GM21737 (cell line): ENCODE measurements around the gene COG4.
A peak's percentile ranks its signal among the peaks of the same experiment; 100 is the strongest.

Source experiments
- ATAC-seq: cut with Tn5 transposase; IDR thresholded peaks from one replicate; pipeline ENCODE4 v1.9.1; 2021; ENCODE audit warnings: mild to moderate bottlenecking, moderate library complexity; ENCODE audit not compliant: unreplicated experiment

The COG4 gene

DNA sequence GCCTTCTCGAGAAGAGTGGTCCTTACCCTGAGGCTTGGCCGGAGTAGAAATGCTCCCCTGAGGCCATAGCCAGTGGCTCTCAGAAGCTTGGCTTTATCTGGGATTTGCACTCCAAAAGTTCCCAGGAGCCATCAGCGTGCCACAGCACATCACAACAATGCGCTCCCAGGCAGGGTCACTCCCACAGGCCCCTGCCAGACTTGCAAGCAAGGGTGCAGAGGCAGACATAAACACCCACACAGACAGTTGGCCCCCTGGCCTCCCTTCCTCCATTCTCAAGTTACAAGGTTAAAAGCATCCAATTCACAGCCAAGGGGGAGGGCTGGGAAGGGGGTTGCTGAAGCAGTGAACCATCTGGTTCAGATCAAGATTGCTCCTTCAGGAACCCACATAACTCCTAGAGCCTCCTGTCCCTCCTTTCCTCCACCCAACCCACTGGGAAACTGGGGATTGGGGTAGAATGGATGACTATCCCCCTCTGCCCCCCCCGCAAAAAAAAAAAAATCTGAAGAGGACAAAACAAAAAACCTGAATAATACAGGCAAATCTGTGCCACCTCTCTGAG, 86.3 kb downstream of the COG4 start:
- no peak for ATAC-seq

DNA sequence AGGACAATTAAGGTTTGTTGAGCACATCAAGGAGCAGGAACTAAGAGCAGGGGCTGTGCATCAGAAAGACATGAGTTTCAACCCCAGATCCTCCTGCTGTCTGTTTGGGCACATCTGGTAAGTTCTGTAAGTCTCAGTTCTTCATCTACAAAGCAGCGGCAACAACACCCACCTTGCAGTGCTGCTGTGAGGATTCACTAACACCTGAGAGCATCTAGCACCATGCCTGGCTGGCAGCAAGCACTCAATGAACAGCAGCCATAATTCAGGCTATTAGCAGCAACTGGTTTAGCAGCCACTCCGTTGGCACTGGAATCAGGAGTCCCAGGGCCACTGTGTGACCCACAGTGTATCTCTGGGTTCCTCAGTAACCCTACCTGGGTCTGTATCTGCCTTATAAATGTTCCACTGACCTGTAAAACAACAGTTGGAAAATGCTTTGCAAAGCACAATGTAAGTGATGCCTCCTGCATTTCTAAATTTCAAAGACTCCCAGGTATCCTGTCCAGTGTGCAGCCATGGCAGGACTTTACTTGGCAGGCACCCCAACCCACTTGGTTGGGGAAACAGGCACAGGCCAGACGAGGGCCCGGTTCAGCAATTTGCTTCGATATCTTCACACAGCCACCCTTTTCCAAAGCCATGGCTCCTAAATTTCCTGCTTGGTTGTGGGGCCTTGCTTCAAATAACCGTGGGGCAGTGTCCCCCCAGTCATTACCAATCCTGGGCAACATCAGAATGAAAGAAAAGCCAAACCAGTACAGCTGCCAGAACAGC, 88.7 kb downstream of the COG4 start:
- ATAC-seq = no peak

DNA sequence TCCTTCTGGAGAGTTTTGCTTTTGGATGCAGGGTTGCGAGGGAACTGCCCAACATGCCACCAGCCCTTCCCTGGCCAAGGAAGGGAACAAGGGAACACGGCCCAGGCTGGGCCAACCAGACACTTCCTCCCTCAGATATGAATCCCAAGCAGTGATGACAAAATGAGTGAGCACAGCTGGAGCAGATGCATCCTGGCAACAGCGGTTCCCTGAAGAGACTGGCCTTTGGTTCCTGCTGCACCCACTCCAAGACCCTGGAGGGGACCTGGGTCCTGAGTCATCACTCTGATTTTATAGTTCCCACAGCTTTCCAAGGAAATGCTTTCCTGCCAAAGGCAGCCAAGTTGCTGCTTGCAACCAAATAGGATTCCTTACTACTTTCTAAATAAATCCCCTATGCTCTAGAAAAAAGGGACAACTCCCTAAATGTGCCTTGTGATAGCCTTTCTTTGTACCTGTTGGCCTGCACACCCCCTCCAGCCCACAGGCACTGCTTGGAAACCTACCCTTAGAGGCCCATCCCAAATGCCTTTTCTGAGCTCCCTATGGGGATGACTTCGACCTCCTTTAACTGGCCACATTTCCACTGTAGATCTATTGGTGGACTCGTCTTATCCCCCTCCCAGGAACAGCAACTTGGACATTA, 89.8 kb downstream of the COG4 start:
- ATAC-seq = no peak

DNA sequence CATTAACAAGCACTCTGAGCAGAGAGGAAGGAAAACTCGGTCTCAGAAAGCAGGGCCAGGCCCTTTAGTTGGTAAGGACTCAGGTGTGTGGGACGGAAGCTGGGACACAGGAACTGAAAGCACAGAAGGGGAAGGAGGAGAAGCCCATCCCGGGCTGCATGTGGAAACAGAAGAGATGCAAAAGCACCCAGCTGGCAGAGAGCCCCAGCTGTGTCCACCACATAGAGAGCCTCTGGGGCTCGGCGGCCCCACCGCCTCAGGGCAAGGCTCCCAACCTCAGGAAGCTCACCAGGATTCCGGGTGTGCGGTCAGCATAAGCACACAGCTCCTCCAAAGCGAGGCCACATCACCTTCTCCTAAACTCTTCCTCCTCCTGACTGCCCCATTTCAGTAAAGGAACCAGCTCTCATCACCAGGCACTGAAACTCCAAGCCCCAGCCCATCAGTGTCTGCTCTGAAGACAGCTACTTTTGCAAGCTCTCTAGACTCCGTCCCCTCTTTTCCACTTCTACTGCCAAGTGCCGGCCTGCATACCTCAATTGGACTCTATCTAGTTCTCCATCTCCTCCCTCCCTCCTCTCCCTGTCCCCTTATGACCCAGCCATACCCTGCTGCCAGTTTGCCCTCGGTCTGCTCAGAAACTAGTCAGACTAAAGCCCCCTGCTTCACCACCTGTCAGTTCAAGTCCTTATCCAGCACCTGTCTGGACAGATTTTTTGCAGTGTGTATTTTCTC, 90.5 kb downstream of the COG4 start:
- ATAC-seq = no peak

DNA sequence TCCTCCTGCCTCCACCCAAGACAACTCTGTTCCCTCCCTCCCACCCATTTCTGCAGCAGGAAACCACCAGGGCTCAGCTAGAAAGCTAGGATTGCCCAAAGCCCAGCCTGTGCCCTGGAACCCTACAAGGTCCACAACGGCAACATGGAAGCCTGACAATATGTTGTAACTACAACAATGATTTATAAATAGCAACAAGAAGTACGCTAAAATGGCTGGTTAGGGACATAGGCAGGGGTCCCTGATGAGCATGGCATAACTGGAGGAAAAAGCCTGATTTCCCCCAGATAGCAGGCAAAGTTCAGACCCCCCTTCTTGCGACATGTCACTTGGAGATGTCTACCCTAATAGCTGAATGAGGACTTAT, 91.0 kb downstream of the COG4 start:
- ATAC-seq = no peak

DNA sequence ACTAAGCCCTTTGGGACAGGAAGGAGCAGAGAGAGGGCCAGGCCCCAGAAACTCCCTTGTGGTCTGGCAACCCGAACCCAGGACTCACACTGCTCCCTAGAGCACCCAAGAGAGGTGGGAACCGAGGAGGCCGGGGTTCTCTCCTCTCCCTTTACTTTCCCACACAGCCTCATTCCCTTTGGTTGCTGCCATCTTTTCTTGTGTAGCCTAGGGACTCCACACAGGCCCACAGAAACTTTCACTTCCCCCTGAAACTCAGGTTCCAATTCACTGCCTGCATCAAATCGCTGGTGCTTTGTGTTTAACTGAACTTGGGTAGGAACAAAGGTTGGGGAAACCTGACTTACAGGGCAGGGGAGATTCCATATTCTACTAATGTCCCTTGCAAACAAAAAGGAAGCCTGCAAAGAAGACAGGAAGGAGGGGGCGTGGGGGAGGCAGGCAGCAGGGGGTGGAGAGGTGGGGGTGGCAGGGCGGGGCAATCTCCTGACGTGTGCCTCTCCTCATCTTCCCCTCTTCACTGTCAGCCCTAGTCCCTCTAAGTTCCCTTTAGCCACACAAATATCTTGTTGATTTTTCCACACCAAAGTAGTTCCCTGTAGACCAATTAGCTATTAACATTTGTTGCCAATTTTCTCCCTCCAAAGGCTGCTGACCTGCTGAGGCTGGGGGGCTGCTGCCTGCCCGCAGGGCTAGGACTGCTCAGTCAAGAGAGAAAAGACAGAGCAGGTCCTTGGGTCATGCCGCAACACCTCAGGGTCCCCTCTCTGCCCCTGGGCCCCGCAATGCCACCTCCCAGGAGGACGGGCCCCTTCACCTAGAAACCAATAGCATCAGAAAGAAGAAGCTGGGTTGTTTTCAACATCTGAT, 92.5 kb downstream of the COG4 start:
- peak; percentile 44 for ATAC-seq
